ENCODE data around the gene TSPAN10.

The TSPAN10 gene

GRCh38 chr17:81690549-81690948, 53.6 kb downstream of the TSPAN10 start:
- no peak for DNase-seq

GRCh38 chr17:81691196-81691595, 54.2 kb downstream of the TSPAN10 start:
- DNase-seq: no peak

GRCh38 chr17:81691608-81692007, 54.6 kb downstream of the TSPAN10 start:
- DNase-seq: no peak

GRCh38 chr17:81693509-81694210, 56.7 kb downstream of the TSPAN10 start:
- no peak for DNase-seq

GRCh38 chr17:81694810-81695209, 57.8 kb downstream of the TSPAN10 start:
- no peak for DNase-seq

GRCh38 chr17:81695211-81695610, 58.2 kb downstream of the TSPAN10 start:
- no peak for DNase-seq

- no peak for DNase-seq
These were observed 58.8 kb downstream of the TSPAN10 start for GRCh38 chr17:81695801-81696200.

GRCh38 chr17:81696218-81696941, 59.4 kb downstream of the TSPAN10 start:
- no peak for DNase-seq

GRCh38 chr17:81697261-81698044, 60.5 kb downstream of the TSPAN10 start:
- DNase-seq: no peak

All from stimulated activated naive CD4-positive, alpha-beta T cell treated with Interleukin-2 at 50 U/mL for 16 hours (primary cell).